ENCODE results near the gene OGDHL. TPM values are rescaled to one million over a fixed set of nuclear protein-coding genes. Genes with fewer than 3 reads are reported as not detected.

The OGDHL gene
- total and polyA plus RNA-seq, 9 of the 15 experiments (the other 6 are each of a cell fraction or from before 2014, with no cell fraction given): 0.01 to 1.8 (median 0.91) TPM

- peak; percentile 23 for FAIRE-seq
- Histone ChIP-seq H3K9ac (ENCODE audit: insufficient read depth in 1 of 2, low read depth in 2 of 2, low read length in 2 of 2) (no peak overlapping the region), H3K9me3 (replicated peaks; ENCODE audit: control insufficient read depth, insufficient read depth, low read depth, low read length) (no peaks in the 10 kb centered on the region), H3K4me2 (ENCODE audit: insufficient read depth, low read length) (no peak overlapping the region), H3K79me2 (ENCODE audit: control insufficient read depth, insufficient read depth, low read length) (no peaks in the 10 kb centered on the region), H3K4me1 (replicated peaks in 1 of 2; ENCODE audit: control insufficient read depth in 2 of 2, insufficient read depth in 2 of 2, low read length in 2 of 2) (no peaks in the 10 kb centered on the region), H3K27ac (ENCODE audit: extremely low read depth, low read depth, low read length) (no peak overlapping the region), H3K36me3 (ENCODE audit: control insufficient read depth, insufficient read depth, low read length) (no peaks in the 10 kb centered on the region), H4K20me1 (replicated peaks; ENCODE audit: control insufficient read depth, insufficient read depth, low read length) (no peaks in the 10 kb centered on the region), H2AFZ (ENCODE audit: low read depth, low read length) (no peak overlapping the region), H3K9me1 (ENCODE audit: control insufficient read depth, insufficient read depth, low read length) (no peaks in the 10 kb centered on the region), H3K4me3 (no peak overlapping the region), H3K27me3 (ENCODE audit: control insufficient read depth in 2 of 2, insufficient read depth in 2 of 2, low read length in 2 of 2) (peaks cover 4 to 21% of the 10 kb centered on the region in 2 experiments; a peak in 3 of 5 replicates)
- 3% methylated on average over 4 of the region's 5 CpGs for WGBS (ENCODE audit: insufficient coverage, low coverage, missing lambda C conversion rate)
- in situ Hi-C loops (cut with MboI): no loop called here
- no TSS peak for BruUV-seq (replicated peaks)
- ATAC-seq: no peak
- CTCF ChIA-PET (ENCODE audit: low intra/inter-chr PET ratio): no interaction called here
- POLR2A ChIA-PET: no interaction called here
- DNase-seq (ENCODE audit: extremely low read depth in 1 of 4, low spot score in 3 of 4): no peak
- TF ChIP-seq MBD1 (CRISPR knock-in tag; IDR thresholded peaks at IDR 0.05) (no peak), RAD21 (CRISPR knock-in tag; conservative IDR thresholded peaks at IDR 0.05 in 1 of 2, IDR thresholded peaks at IDR 0.05 in 1 of 2) (0 out of 4 replicates have a peak, but pooled peaks of 1 of the 2 experiments have one; percentile 19), CTCF (IDR thresholded peaks at IDR 0.05 in 2 of 3, conservative IDR thresholded peaks at IDR 0.05 in 1 of 3; ENCODE audit: insufficient read depth in 2 of 3, low read depth in 1 of 3, low read length in 3 of 3) (peak in 1 of 3 experiments; percentile 25; a peak in 1 of 6 replicates), BRD9 (IDR thresholded peaks at IDR 0.05; ENCODE audit: low read depth, partially characterized antibody) (no peak), ZKSCAN3 (CRISPR knock-in tag; IDR thresholded peaks at IDR 0.05) (no peak), SIN3B (IDR thresholded peaks at IDR 0.05; ENCODE audit: low read depth) (no peak)
- intact Hi-C loops (cut with micrococcal nuclease): no loop called here
These were observed 21.5 kb upstream of the OGDHL start for GRCh38 chr10:49783645-49784044.

All from K562 (cell line).